KOPT-K1 (cell line): ENCODE measurements around the gene TNS4.
"Not testable (repeated sequence)": the region's sequence is repeated elsewhere in the genome, so short reads cannot be mapped to it uniquely, and the experiment has no call there.

ENCODE experiments used
- H3K27ac ChIP-seq: fragments of 200-600 bp; sonication (generic); 2 replicates; pipeline ENCODE4 v1.5.1; 2016; ENCODE audit warnings: antibody characterized with exemption, mild to moderate bottlenecking, low read depth, low read length; ENCODE audit not compliant: poor library complexity, severe bottlenecking
- H3K36me3 ChIP-seq: fragments of 200-600 bp; sonication (generic); 2 replicates; pipeline ENCODE4 v1.5.1; 2017; ENCODE audit warnings: antibody characterized with exemption, mild to moderate bottlenecking, low read length, moderate library complexity; ENCODE audit not compliant: insufficient read depth
- H3K9me3 ChIP-seq: fragments of 200-600 bp; sonication (generic); 2 replicates; pipeline ENCODE4 v1.5.1; 2017; ENCODE audit warnings: antibody characterized with exemption, low read length, mild to moderate bottlenecking; ENCODE audit not compliant: insufficient read depth, poor library complexity, severe bottlenecking

Gene TNS4

GRCh38 chr17:40501499-40501911 lies at the start of gene TNS4:
Gene TNS4, minus strand, starts transcription at chr17:40501623. Its CDS starts 5,198 bp downstream, at chr17:40496425.
- Histone ChIP-seq H3K36me3 (no peaks in the 10 kb centered on the region), H3K27ac (no peak within 1 kb of the TSS), H3K9me3 (no peaks in the 10 kb centered on the region)

GRCh38 chr17:40550608-40551007 lies 49.2 kb upstream of the TNS4 start:
- H3K9me3 ChIP-seq = no peaks in the 10 kb centered on the region
- no peaks in the 10 kb centered on the region for H3K36me3 ChIP-seq
- H3K27ac ChIP-seq = no peak overlapping the region

GRCh38 chr17:40548982-40549685 lies 47.7 kb upstream of the TNS4 start:
- Histone ChIP-seq H3K9me3 (no peaks in the 10 kb centered on the region), H3K27ac (peak overlapping the region; percentile 96), H3K36me3 (no peaks in the 10 kb centered on the region)

GRCh38 chr17:40548491-40548981 lies 47.1 kb upstream of the TNS4 start:
- Histone ChIP-seq H3K27ac (peak overlapping the region; percentile 96), H3K9me3 (no peaks in the 10 kb centered on the region), H3K36me3 (no peaks in the 10 kb centered on the region)

- Histone ChIP-seq H3K27ac (peak overlapping the region; percentile 96), H3K36me3 (no peaks in the 10 kb centered on the region), H3K9me3 (no peaks in the 10 kb centered on the region)
Observed at GRCh38 chr17:40547785-40548478, 46.5 kb upstream of the TNS4 start.

GRCh38 chr17:40547079-40547784 lies 45.8 kb upstream of the TNS4 start:
- no peaks in the 10 kb centered on the region for H3K36me3 ChIP-seq
- no peaks in the 10 kb centered on the region for H3K9me3 ChIP-seq
- H3K27ac ChIP-seq = peak overlapping the region; percentile 96

- H3K9me3 ChIP-seq, H3K36me3 ChIP-seq: not testable (repeated sequence)
- peak overlapping the region; percentile 96 for H3K27ac ChIP-seq
Observed at GRCh38 chr17:40546497-40546896, 45.1 kb upstream of the TNS4 start.

- Histone ChIP-seq H3K36me3 (no peaks in the 10 kb centered on the region), H3K27ac (peak overlapping the region; percentile 96), H3K9me3 (no peaks in the 10 kb centered on the region)
Observed at GRCh38 chr17:40545660-40546059, 44.2 kb upstream of the TNS4 start.

- Histone ChIP-seq H3K36me3 (no peaks in the 10 kb centered on the region), H3K9me3 (no peaks in the 10 kb centered on the region), H3K27ac (peak overlapping the region; percentile 77)
Observed at GRCh38 chr17:40542558-40543411, 41.4 kb upstream of the TNS4 start.

- no peaks in the 10 kb centered on the region for H3K9me3 ChIP-seq
- peak overlapping the region; percentile 77 for H3K27ac ChIP-seq
- no peaks in the 10 kb centered on the region for H3K36me3 ChIP-seq
Observed at GRCh38 chr17:40541873-40542557, 40.6 kb upstream of the TNS4 start.

GRCh38 chr17:40541060-40541872 lies 39.8 kb upstream of the TNS4 start:
- Histone ChIP-seq H3K9me3 (no peaks in the 10 kb centered on the region), H3K36me3 (no peaks in the 10 kb centered on the region), H3K27ac (peak overlapping the region; percentile 77)

GRCh38 chr17:40540448-40540847 lies 39.0 kb upstream of the TNS4 start:
- Histone ChIP-seq H3K9me3 (no peaks in the 10 kb centered on the region), H3K36me3 (no peaks in the 10 kb centered on the region), H3K27ac (peak overlapping the region; percentile 77)

- Histone ChIP-seq H3K36me3 (no peaks in the 10 kb centered on the region), H3K9me3 (no peaks in the 10 kb centered on the region), H3K27ac (peak overlapping the region; percentile 77)
Observed at GRCh38 chr17:40539711-40540411, 38.4 kb upstream of the TNS4 start.
